PFSK-1 (cell line): ENCODE results near the gene LSAMP.

Source experiments
- FOXP2 ChIP-seq: optimal IDR thresholded peaks from 2 replicates; pipeline ENCODE3; 2011; ENCODE audit warnings: borderline replicate concordance, control low read depth, inconsistent platforms; ENCODE audit not compliant: insufficient read depth; ENCODE audit errors: extremely low read length, extremely low read depth
- POLR2AphosphoS5 ChIP-seq: IDR thresholded peaks from 2 replicates; pipeline ENCODE4 v1.6.1; 2012; ENCODE audit warnings: low read depth, mild to moderate bottlenecking, control low read depth, low read length, moderate library complexity
- SIN3A ChIP-seq: IDR thresholded peaks from 2 replicates; pipeline ENCODE4 v1.6.1; 2012; ENCODE audit warnings: mild to moderate bottlenecking, low read length, moderate library complexity, borderline replicate concordance; ENCODE audit not compliant: insufficient read depth
- TAF1 ChIP-seq: IDR thresholded peaks from 2 replicates; pipeline ENCODE4 v1.6.1; 2012; ENCODE audit warnings: low read length, control low read depth, borderline replicate concordance; ENCODE audit not compliant: insufficient read depth
- TF ChIP-seq, protein P1 (sequence below), 2 experiments: IDR thresholded peaks; 2 replicates each; pipeline versions ENCODE4 v1.6.1 to v1.8.0; 2011 to 2012; ENCODE audit warnings: low read depth in 2 of 2, low read length in 2 of 2, control low read depth in 1 of 2, inconsistent platforms in 1 of 2, mild to moderate bottlenecking in 1 of 2, moderate library complexity in 1 of 2; ENCODE audit not compliant: insufficient read depth in 1 of 2

DNA sequence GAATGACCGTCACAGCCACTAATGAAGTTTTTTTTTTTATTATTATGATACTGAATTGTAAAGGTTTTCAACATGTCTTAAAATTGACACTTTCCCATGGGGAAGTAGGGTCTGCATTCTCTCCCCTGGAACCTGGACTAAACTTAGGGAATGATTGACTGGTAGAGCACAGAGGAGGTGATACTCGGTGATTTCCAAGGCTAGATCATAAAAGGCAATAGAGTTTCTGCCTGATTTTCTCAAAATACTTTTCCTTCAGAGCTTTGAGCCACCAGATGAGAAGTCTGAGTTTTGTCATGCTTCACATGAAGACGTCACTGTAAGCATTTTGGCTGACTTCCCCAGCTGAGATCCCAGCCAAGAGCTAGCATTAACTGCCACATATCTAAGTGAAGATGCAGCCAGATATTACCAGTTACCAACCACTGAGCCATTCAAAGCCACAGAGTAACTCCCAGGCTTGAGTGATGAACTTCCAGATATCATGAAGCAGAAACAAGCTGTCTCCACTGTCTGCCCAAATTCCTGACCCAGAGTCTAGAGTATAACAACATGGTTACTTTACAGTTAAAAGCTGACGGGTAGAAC is 105.8 kb downstream of the LSAMP start:
- TF ChIP-seq POLR2AphosphoS5 = no peak
- TF ChIP-seq TAF1 = no peak
- no peak for TF ChIP-seq SIN3A
- TF ChIP-seq, protein P1, sequence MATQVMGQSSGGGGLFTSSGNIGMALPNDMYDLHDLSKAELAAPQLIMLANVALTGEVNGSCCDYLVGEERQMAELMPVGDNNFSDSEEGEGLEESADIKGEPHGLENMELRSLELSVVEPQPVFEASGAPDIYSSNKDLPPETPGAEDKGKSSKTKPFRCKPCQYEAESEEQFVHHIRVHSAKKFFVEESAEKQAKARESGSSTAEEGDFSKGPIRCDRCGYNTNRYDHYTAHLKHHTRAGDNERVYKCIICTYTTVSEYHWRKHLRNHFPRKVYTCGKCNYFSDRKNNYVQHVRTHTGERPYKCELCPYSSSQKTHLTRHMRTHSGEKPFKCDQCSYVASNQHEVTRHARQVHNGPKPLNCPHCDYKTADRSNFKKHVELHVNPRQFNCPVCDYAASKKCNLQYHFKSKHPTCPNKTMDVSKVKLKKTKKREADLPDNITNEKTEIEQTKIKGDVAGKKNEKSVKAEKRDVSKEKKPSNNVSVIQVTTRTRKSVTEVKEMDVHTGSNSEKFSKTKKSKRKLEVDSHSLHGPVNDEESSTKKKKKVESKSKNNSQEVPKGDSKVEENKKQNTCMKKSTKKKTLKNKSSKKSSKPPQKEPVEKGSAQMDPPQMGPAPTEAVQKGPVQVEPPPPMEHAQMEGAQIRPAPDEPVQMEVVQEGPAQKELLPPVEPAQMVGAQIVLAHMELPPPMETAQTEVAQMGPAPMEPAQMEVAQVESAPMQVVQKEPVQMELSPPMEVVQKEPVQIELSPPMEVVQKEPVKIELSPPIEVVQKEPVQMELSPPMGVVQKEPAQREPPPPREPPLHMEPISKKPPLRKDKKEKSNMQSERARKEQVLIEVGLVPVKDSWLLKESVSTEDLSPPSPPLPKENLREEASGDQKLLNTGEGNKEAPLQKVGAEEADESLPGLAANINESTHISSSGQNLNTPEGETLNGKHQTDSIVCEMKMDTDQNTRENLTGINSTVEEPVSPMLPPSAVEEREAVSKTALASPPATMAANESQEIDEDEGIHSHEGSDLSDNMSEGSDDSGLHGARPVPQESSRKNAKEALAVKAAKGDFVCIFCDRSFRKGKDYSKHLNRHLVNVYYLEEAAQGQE (IDR thresholded peaks at IDR 0.05; ENCODE audit: insufficient read depth in 1 of 2, low read depth in 2 of 2, low read length in 2 of 2) = no peak
- TF ChIP-seq FOXP2 = no peak
